ENCODE data around the gene SLC25A21.

The SLC25A21 gene

DNA sequence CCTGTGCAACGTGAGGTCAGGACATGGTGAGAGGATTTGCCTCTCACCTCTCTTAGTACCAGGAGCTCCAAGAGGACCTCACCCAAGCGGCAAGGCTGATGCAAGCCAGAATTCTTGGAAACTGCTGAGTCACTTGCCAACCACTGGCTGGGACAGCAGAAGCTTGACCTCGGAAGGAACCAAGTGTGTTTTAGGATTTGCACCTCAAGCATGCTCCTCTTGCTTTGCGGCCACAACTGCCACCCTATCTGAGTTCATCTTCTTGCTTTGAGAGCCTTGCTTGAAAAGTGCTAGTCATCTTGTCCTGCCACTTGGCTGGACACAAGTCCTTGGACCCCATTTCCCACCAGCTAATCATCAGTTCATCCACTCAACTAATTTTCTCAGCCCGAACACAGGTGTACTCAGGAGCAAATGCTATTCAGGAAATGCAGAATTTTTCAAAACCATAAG lies 195.8 kb downstream of the SLC25A21 start:
- no peak for DNase-seq

DNA sequence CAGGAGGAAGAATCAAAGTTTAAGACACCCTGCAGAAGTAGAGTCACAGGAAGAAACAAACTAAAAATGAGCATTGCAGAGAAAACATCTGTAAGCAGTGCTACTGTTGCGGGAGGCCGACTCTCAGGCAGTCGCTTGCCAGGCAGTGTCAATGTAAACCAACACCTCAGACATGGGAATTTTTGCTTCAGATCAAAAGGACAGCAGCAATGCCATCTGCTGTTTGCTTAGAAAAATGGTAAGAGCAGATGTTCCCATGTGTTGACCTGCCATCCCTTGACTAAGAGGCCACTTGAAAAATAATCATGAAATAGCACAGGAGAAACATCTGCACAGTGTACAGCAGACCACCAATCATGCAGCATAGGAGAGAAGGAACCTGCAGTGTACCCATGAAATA lies 196.6 kb downstream of the SLC25A21 start:
- DNase-seq, result peak; percentile 63 to 78

DNA sequence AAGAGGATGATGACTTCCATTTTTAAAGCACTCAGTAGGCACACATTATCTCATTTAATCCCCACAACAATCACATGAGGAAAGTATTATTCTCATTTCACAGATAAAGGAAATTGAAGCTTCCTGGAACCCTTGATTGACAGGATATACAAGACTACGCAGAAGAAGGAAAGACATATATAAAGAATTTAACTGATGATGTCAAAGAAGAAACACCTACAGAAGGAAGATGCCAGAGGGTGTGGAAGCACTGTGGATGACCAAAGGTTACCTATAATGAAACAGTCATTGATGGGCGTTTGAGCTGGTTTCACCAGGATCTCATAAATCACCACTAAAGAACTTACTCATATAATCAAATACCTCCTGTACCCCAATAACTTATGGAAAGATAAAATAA lies 197.4 kb downstream of the SLC25A21 start:
- no peak for DNase-seq

DNA sequence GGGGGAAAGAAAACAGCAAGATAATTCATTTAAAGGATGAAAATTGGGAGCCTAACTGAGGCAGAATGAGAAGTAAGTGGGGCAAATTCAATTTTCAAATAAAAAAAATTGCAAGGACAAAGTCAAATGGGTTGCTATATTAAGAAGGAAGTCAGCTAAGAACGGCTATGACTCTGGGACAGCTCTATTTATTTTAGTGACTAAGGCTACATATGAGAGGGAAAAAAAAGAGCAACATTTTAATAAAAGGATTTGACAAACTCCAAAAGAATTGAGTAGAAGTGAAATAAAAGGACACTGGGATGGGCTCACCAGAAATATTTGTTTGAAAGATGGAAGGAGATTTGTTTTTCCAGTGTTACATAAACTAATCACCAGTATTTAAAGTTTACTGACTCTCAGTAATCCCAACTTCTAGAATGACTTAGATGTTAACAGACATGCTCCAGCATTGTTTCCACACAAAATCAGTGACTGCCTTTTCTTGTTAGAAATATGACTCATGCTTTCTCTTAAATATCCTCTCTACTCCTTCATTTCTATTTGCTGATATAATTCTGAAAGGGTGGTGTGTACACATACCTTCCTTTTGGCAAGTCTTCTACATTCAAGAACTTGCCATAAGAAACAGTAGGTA lies 198.5 kb downstream of the SLC25A21 start:
- no peak for DNase-seq

DNA sequence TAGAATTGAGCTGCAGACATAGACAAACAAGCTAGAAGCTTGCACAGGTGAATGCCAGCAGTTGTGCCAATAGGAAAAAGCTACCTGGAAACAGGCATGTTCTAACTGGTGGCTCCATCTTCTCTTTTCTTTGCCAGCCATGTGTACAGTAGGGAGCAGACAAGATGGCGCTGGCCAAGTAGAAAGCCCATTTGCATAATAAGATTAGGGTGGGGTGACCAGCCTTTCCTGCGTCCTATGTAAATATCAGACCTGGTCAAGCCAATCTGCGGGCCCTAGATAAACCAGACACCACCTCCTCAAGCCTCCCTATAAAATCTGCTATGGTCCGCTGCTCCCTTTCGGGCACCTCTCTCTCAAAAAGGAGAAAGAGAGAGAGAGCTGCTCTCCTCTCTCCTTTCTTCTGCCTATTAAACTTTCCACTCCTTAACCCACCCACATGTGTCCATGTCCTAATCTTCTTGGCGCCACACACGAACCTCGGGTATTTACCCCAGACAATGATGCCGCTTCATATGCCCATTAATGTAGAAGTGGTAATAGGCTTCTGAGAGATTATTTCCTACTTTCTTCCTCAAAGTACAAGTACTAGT lies 201.0 kb downstream of the SLC25A21 start:
- DNase-seq, result no peak

DNA sequence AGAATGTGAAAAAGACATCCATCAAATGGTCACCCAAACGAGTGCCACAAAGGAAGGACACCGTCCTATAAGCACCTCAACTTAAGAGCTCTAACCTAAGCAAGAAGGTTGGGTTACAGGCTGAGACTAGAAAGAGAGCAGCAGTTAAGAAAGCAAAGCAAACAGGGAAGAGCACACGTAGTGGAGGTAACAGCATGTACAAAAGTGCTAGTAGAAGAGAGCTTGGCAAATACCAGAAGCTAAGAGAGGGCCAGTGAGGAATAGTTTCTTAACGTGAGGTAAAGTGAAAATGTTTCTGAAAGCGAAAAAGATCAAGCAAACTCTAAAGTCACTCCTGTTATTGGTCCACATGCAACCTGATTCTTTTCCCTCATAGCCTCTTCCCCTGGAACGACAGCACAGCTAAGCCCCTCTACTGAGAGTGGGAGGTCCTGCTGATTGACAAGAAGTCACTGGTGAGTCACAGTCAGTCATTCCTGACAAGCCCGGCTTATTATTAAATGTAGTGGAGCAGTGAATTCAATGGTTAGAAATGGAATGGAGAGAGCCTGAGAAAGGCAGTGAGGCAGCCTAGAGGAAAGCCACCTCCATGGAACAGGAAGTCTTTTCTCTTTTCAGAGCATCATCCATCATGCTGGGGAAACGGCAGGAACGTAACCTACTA lies 204.4 kb downstream of the SLC25A21 start:
- no peak for DNase-seq

DNA sequence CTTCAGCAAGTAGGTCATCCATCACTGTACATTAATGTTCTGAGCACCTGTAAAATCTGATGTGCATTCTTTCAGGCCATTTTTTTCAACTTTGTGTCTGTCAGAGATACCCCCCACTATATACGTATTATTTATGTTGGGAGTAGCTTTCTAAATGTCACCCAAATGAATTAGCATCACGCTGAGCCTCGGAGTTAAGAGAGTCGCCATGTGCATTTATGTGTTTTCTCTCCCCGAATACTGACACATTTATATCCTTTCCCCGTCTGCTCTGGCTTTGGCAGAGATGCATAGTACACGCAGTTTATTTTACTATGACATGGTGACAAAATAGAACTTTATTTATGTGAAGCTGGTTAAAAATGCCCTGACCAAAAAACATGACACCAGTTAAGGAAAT lies 216.4 kb downstream of the SLC25A21 start:
- DNase-seq, result no peak

DNA sequence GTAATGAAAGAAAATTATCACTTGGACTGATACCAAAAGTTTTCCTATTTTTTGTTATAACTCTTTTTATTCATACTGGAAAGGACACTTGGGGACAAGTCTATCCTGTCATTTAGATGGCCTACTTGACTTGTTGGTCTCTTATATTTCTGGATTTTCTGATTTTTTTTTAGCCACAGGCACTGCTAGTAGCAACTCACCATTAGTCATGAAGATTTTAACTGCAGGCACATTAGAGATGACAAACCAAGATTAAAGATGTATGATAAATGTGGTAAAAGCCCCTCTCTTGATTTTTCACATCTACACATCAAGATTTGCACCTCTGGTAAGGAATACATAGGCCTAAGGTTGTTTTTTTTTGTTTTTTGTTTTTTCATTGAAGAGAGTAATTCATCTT lies 217.0 kb downstream of the SLC25A21 start:
- no peak for DNase-seq

DNA sequence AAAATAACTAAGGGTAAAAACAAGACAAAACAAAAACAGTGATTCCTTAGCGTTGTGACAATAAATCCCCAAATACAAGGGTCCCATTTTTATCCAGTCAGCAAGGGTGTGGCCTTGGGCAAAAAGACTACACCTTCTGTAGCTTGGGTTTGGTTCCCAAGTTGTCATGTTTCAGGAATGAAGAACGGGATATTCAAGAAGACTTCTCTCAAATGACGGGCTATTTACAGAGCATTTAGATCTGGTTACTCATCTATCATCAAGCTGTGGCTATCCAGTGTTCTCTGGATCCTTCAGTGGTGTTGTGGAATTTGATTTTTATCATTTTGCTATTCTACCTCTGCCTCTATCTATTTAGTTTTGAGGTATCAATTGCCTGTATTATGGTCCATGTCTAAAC lies 219.7 kb downstream of the SLC25A21 start:
- DNase-seq, result no peak

DNA sequence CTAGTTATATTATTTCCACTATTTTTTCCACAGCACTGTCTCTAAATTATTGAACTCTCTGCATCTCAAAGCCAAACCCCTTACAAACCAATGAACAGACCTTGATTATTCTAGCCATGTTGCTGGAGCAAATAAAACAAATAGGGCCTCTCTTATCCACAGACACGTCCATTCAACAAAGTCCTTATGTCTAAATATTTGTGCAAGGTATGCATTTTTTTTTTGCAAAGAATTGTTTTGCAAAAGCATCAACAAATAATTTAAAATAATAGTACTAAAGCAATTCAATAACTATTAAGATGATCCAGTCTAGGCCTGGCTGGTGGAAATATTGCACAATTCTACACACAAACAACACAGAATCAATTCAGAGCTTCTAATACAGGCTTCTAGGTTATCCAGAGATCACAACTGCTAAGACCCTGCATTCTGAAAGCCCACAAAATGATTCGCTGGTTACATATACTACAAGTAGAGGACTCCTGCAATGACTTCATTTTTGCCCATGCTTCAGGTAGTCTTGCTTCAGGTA lies 221.0 kb downstream of the SLC25A21 start:
- peak in 1 of 2 experiments; percentile 26 for DNase-seq

DNA sequence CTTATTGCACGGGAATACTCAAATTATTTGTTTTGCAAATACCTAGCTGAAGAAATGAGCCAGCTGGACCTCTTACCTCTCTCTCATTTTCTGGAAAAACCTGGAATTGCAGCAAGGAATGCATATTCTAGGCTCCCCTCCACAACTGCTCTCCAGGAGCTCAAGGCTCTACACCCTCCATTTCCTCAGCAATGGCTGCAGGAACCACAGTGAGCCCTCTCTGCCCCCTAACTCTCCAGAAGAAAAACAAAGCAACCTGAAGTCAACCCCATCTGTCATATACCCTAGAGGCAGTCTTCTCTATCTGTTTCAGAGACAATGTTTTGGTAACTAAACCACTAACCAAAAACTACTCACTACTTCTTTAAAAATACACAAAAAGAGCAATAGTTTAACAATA lies 221.6 kb downstream of the SLC25A21 start:
- DNase-seq, result no peak

DNA sequence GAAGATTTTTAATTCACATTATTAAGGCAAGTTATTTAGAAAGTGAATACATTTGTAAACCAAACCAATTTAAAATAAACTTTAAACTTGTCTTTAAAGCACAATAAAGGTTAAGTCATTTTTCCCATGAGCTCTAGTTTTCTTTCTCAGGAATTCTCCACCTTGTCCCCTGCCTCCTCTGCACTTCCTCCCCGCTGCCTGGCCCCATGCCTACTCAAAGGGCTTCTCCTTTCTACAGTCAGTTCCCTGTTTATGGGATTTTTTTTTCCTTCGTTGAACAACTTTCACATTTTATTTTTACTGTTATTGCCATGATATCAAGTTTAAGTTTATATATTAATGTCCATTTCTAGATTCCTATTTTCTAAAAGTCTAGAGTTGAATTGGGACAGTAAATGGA lies 223.0 kb downstream of the SLC25A21 start:
- DNase-seq, result no peak

DNA sequence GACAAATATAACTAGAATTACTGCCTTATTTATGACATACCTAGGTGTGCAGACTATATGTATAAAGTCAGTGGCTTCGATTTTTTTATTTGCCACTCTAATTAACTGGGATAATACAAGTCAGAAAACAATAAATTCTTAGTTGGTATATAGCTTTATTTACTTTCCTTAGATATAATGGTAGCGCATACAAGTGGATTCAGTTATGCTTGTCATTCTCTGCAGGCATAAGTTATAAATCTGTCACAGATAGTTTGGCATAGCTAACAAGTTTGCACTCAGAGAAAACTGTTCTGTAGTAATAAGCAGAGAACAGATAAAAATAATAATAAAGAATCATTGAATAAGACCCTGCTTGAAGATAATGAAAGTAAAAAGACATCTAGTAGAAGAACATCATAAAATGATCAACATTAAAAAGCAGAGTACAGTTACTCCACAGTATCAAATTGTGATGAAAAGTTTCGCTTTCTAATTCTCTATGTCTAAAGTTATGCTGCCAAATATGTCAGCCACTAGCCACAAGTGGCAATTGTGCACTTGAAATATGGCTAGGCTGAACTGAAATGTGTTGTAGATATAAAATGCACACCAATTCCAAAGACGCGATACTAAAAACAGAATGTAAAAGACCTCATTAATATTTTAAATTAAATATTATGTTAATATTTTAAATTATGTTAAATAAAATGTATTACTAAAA lies 224.1 kb downstream of the SLC25A21 start:
- DNase-seq, result no peak

DNA sequence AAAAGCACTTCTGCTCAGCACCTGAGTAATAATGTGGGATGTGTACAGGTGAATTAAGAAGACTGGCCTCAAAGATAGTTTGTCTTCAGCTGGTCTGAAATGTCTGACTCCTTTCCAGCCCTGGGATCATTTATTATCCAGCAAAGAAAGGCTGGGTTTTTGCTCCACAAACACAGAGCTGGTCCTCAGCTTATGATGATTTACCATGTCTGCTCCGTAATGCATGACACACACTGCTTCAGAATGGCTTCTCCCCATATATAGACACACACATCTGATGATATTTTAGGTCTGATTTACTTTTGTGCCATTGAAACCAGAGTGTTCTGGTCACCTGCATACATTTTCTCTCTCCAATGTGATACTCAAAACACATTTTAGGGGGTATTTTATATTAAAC lies 225.0 kb downstream of the SLC25A21 start:
- peak; percentile 13 to 40 for DNase-seq

DNA sequence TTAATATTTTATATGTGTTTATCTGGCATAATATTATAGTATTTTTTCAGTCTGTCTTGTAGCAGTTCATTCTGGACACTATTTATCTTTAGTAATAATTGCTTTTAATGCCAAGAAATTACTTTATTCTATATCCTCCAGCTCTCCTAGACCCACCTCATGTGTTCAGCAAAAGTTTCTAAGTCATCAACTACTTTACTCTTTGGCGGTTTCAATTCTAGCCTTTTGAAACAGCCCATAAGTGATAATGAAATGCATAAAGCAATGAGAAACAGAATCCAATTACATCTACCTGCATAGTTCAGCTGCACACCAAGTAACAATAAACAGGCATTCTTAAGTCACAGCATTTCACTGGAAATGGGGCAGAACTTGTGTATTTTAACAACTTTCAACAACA lies 225.5 kb downstream of the SLC25A21 start:
- no peak for DNase-seq

DNA sequence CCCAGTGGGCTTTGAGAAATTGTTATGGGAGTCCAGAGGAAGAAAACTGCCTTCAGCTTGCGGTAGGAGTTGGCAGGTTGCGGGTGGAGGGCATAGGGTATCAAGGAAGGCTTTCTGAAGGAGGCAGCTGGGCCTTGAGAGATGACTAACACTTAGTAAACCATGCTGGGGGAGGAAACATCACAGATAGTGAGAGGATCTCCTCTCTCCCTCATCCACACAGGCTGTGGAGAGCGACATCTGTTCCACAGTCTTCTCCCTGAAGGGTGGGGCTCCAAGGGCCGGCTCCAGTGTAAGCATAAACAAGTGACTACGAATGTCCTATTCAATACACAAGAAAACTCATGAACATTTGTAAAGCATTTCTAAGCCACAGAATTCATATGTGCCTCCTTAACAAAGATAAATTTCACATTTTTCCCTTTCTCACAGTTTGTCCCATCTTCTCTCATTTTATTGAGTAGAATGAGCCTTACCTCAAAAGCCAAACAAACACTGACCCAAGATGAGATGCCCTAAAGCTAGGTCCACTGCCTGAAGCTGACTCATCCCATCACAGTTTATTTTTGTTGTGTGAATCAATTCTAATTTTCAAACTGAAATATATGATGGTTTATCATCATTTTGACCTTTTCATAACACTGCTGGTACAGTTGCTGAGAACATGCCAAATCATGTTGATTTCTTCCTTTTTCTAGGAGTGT lies 227.9 kb downstream of the SLC25A21 start:
- no peak for DNase-seq

DNA sequence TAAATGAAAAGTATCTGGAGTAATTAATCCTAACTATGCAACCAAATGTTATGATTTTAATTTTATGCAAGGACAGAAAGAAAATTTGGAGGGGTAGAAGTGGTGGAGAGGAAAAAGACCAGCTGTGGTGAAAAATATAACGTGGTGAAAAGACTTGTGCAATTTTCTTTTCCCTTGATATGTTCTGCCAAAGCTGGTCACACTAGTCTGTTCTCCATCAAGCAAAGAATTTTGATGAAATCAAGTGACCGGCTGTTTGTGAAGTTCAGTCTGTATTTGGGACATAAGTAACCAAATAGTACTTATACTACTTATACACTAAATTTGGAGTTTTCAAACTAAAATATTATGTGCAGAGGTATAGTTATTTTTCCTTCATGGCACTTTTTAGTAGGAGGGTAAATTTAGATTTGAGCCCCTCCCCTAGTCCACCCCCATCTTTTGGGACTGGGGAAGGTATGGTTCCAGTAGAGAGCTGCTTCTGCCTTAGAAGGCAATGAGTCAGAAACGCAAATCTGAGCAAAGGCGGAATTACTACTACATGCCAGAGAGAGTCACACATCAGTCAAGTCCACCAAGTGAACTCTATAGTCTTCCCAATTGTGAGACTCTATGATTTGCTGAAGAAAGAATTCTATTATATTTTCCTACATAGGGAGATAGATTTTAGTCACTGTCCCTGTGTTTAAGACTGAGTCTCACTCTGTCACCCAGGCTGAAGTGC lies 229.7 kb downstream of the SLC25A21 start:
- no peak for DNase-seq

DNA sequence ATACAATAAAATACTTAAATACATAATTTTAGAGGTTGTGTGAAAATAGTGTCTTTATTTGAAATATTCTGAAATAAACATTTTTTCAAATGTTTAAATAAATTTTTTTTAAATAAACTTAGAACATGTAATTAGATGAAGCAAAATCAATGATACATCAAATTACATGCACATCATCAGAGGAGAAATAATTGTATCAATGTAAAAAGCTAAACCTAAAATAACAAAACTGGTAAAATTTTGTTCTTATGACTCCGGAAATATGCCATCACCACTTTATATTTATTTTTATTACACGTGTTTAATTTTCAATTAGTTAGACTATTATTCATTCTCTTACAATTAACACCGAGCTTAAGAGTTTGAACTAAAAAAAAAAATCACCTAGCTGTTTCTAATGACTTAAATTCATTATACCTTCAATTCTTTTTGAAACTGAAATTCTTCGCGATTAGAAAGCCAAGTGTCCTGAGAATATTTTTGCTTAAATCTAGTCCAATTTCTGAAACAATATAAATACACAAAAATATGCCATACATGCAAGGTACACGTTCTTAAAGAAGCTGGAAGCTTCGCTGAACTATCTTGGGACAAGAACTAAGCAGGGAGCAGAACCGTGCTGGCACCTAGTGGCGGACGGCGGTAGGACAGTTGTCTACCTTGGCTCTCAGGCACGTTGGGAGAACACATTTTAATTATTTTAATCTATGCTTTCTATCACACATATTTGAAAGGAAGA lies 230.5 kb downstream of the SLC25A21 start:
- DNase-seq, result peak; percentile 43 to 78

DNA sequence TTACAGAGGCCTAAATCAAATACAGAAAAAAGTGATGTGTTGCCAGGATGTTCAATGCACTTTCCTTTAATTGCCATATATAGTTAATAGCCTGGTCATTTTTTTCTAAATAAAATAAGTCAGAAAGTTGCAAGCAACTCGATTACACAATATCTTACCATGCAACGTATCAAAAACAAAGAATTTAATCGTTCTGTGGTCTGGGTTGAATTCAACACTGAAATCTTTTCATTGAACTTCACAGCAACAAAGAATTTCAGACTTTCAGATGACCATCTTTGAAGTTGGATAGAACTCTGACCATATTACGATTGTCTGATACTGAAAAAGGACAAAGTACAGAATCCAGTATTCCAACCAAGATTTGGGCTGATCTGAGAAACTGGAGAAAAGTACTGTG lies 231.9 kb downstream of the SLC25A21 start:
- DNase-seq, result no peak

DNA sequence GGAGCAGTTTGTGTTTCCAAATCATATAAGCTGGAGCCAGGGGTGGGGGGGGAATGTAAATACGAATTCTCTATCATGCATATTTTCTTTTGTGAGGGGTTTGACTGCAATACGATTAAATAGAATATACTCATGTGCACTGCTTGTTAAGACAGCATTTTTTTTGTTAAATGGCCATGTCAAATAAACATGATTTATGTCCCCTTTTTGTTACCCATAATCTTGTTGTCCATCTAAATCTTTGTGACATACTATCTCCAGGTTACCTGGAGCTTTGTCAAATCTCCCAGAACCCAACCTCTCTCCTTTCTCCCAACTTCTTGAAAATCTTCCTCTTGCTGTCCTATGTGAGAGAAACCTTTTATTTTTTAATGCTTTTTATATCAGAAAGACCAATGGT lies 233.1 kb downstream of the SLC25A21 start:
- DNase-seq, result no peak

DNA sequence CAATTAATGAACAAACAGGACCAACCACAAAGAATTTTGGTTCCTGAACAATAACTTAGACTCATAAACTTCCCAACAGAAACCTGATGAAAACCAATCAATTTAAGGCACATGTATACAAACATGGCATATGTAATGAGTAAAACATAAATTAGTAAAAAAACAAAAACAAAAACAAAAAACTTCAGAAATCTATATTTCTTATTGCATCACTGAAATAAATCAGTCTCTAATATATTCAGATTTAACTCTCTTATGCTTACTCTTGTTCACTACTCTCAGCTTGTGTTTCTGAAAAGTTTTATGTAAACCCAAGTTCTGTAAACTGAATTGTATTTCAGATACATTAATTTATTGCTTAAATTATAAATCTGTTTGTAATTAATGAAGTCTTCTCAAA lies 233.7 kb downstream of the SLC25A21 start:
- no peak for DNase-seq

Measured in NCI-H526 (cell line).